CD8-positive, alpha-beta memory T cell (primary cell): ENCODE data around the gene SSTR5. TPM values are rescaled to one million over a fixed set of nuclear protein-coding genes. Genes with fewer than 3 reads are reported as not detected.
"Not testable (repeated sequence)": the region's sequence is repeated elsewhere in the genome, so short reads cannot be mapped to it uniquely, and the experiment has no call there.

Source experiments
- CTCF ChIA-PET: fragments of 350-600 bp; sonication (Branson Sonifier 250); formaldehyde crosslinking; loops from one replicate; lab custom pipeline; 2021; ENCODE audit warnings: antibody characterized with exemption; lab: Charles Lee
- POLR2A ChIA-PET: fragments of 350-600 bp; sonication (Branson Sonifier 250); formaldehyde crosslinking; loops from one replicate; lab custom pipeline; 2021; ENCODE audit warnings: antibody characterized with exemption; lab: Charles Lee
- DNase-seq, 5 donors: peaks; one replicate each; pipeline versions ENCODE4 v3.0.0 to v3.0.0-alpha.2; 2020 to 2022; ENCODE audit warnings: mixed read lengths in 1 of 5
- H3K27ac ChIP-seq: one replicate; pipeline ENCODE4 v1.7.0; 2013; ENCODE audit warnings: low read depth, mild to moderate bottlenecking, low read length, moderate library complexity
- H3K27me3 ChIP-seq: 2 replicates; pipeline ENCODE4 v1.7.0; 2013; ENCODE audit warnings: low read length, mild to moderate bottlenecking; ENCODE audit not compliant: insufficient read depth, poor library complexity, severe bottlenecking
- H3K36me3 ChIP-seq: 2 replicates; pipeline ENCODE4 v1.7.0; 2013; ENCODE audit warnings: mild to moderate bottlenecking, low read length, moderate library complexity; ENCODE audit not compliant: insufficient read depth
- H3K4me1 ChIP-seq: 2 replicates; pipeline ENCODE4 v1.7.0; 2013; ENCODE audit warnings: mild to moderate bottlenecking, low read length, moderate library complexity; ENCODE audit not compliant: insufficient read depth
- H3K4me3 ChIP-seq: 2 replicates; pipeline ENCODE4 v1.7.0; 2013; ENCODE audit warnings: mild to moderate bottlenecking, low read length
- H3K9me3 ChIP-seq: 2 replicates; pipeline ENCODE4 v1.7.0; 2013; ENCODE audit warnings: mild to moderate bottlenecking, low read length
- H3K27ac Mint-ChIP-seq, 8 donors: one replicate each; pipeline ENCODE4 v1.8.0; 2020 to 2021; ENCODE audit warnings: mixed read lengths in 8 of 8, mild to moderate bottlenecking in 6 of 8, inconsistent platforms in 3 of 8, moderate library complexity in 3 of 8
- H3K27me3 Mint-ChIP-seq, 2 donors: one replicate each; pipeline ENCODE4 v1.8.0; 2020 to 2021; ENCODE audit warnings: mixed read lengths in 2 of 2, mild to moderate bottlenecking in 1 of 2, moderate library complexity in 1 of 2
- H3K36me3 Mint-ChIP-seq, 3 donors: one replicate each; pipeline ENCODE4 v1.8.0; 2020 to 2021; ENCODE audit warnings: mixed read lengths in 3 of 3, inconsistent platforms in 1 of 3, mild to moderate bottlenecking in 1 of 3
- H3K4me1 Mint-ChIP-seq, 3 donors: one replicate each; pipeline ENCODE4 v1.8.0; 2020 to 2021; ENCODE audit warnings: mixed read lengths in 3 of 3, inconsistent platforms in 1 of 3, mild to moderate bottlenecking in 1 of 3
- H3K4me3 Mint-ChIP-seq, 7 donors: one replicate each; pipeline ENCODE4 v1.8.0; 2020 to 2021; ENCODE audit warnings: mixed read lengths in 7 of 7, mild to moderate bottlenecking in 6 of 7, moderate library complexity in 4 of 7, inconsistent platforms in 2 of 7
- H3K9me3 Mint-ChIP-seq, 5 donors: one replicate each; pipeline ENCODE4 v1.8.0; 2020 to 2022; ENCODE audit warnings: mixed read lengths in 5 of 5, mild to moderate bottlenecking in 3 of 5, moderate library complexity in 2 of 5, inconsistent platforms in 1 of 5
- polyA plus RNA-seq: library from polyadenylated mRNA; unstranded; fragments of 300-500 nt; fragmentation: Illumina TruSeq; gene quantifications from one replicate; pipeline ENCODE4 v1.2.3, GENCODE V29; 2021
- total RNA-seq, 2 experiments: library from RNA; stranded (reverse); gene quantifications; one replicate each; pipeline ENCODE4 v1.2.3, GENCODE V29; 2021

Gene SSTR5
- total and polyA plus RNA-seq, 3 experiments from 2014 or later = not detected

DNA sequence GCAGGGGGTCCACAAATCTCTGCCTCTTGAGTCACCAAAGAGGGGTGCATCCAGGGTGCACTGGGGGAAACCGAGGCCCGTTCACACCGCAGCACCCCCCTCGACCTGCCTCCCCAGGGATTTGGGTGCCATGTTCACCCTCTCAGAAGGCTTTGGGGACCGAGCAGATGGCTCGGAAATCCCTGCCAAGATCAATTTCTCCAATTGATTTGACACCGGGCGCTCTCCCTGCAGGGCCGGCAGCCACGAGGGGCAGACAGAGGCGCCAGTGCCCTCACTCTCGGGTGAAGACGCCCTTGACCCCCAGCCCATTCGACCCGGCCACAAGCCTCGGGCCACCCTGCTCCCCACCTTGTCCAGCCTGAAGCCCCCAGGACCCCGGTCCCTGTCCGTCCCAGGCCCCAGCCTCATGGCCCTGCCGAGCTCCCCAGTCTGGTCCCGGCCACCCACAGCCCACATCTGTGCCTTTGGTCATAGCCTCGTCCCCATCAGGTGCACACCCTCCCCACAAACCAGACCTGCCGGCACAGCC, 9.3 kb downstream of the SSTR5 start:
- Mint-ChIP-seq H3K4me1 (no peaks in the 10 kb centered on the region), H3K36me3 (peaks cover 0 to 8% (median 0%) of the 10 kb centered on the region in 3 donors), H3K27me3 (peaks cover 8 to 34% of the 10 kb centered on the region in 2 donors), H3K9me3 (peaks cover 9 to 19% (median 17%) of the 10 kb centered on the region in 5 donors), H3K27ac (no peak overlapping the region), H3K4me3 (no peak overlapping the region)
- Histone ChIP-seq H3K27ac (no peak overlapping the region), H3K9me3 (peaks cover 6% of the 10 kb centered on the region), H3K4me1 (no peaks in the 10 kb centered on the region), H3K27me3 (peaks cover 3% of the 10 kb centered on the region), H3K36me3 (no peaks in the 10 kb centered on the region), H3K4me3 (no peak overlapping the region)
- ChIA-PET CTCF (no interaction called here), POLR2A (no interaction called here)
- no peak for DNase-seq

DNA sequence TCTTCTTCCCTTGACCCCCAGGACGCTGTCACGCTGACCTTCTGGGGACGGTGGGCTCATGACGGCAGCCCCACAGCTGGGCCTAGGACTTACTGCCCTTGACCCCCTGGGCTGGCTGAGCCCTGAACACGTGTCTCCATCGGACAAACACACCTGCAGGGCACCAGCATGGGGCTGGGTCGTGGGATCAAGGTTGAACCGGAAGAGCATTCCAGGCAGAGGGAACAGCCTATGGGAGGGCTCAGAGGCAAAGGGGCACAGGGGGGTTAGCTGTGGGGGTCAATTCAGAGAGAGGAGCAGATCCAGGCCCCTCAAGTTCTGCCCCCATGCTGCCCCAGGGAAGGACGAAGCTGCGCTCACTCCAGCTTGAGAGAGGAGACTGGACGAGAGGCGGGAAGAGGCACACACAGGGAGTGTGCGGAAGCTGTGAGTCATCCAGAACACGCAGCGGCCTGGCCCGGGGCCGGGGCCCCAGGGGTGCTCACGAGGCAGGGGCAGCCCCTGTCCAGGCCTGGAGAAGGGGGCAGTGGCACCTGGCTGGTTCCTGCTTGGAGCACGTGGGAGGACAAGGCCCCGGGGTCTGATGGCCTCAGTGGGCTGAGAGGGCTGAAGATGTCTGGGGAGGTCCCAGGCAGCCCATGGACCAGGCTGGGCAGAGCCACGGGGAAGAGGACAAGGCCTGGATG, 9.9 kb downstream of the SSTR5 start:
- Mint-ChIP-seq H3K27ac (no peak overlapping the region), H3K4me1 (no peaks in the 10 kb centered on the region), H3K4me3 (no peak overlapping the region), H3K27me3 (peaks cover 12 to 32% of the 10 kb centered on the region in 2 donors), H3K36me3 (peaks cover 0 to 8% (median 0%) of the 10 kb centered on the region in 3 donors), H3K9me3 (peaks cover 9 to 22% (median 18%) of the 10 kb centered on the region in 5 donors)
- CTCF ChIA-PET = no interaction called here
- peaks cover 3% of the 10 kb centered on the region for H3K27me3 ChIP-seq
- no peak overlapping the region for H3K27ac ChIP-seq
- H3K9me3 ChIP-seq = peaks cover 6% of the 10 kb centered on the region
- no peaks in the 10 kb centered on the region for H3K4me1 ChIP-seq
- POLR2A ChIA-PET = no interaction called here
- H3K36me3 ChIP-seq = no peaks in the 10 kb centered on the region
- H3K4me3 ChIP-seq = no peak overlapping the region
- DNase-seq = no peak

DNA sequence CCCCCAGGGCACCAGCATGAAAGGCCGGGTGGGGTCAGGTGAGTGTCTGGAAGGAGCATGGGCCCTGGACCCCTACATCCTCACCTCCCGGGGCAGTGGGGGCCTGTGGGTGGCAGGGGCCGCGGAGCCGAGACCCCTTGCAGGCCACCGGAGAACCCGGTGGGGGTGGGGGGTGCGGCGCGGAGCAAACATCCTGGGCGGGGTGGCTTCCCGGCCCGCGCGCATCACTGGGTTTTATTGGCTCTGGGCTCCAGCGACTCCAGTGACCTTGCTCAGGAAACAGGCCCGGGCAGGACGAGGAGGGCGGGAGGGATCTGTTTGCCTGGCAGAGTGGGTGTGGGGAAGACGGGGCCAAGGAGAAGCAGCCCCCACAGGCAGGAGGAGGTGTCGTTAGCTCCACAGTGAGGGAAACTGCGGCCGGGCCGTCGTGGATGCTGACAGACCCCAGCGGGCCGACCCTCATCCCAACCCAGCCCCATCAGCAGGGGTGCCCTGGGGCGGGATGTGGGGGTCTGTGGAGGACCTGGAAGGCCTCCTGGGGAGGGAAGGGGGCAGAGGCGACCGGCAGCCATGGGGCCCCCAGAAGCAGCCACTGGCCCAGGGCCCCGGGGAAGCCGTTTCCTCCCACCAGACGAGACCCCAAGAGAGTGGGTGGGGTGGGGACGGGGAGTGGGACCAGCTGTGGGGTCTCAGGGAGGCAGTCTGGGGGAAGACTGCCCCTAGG, 10.6 kb downstream of the SSTR5 start:
- peaks cover 6% of the 10 kb centered on the region for H3K9me3 ChIP-seq
- CTCF ChIA-PET = no interaction called here
- no peaks in the 10 kb centered on the region for H3K4me1 ChIP-seq
- no peaks in the 10 kb centered on the region for H3K4me1 Mint-ChIP-seq
- H3K27ac Mint-ChIP-seq = no peak overlapping the region
- POLR2A ChIA-PET = no interaction called here
- H3K27ac ChIP-seq = no peak overlapping the region
- H3K36me3 ChIP-seq = no peaks in the 10 kb centered on the region
- peaks cover 0 to 8% (median 0%) of the 10 kb centered on the region in 3 donors for H3K36me3 Mint-ChIP-seq
- no peak overlapping the region for H3K4me3 ChIP-seq
- peaks cover 19 to 34% of the 10 kb centered on the region in 2 donors for H3K27me3 Mint-ChIP-seq
- H3K9me3 Mint-ChIP-seq = peaks cover 9 to 22% (median 18%) of the 10 kb centered on the region in 5 donors
- no peak for DNase-seq
- H3K4me3 Mint-ChIP-seq = no peak overlapping the region
- peaks cover 3% of the 10 kb centered on the region for H3K27me3 ChIP-seq

DNA sequence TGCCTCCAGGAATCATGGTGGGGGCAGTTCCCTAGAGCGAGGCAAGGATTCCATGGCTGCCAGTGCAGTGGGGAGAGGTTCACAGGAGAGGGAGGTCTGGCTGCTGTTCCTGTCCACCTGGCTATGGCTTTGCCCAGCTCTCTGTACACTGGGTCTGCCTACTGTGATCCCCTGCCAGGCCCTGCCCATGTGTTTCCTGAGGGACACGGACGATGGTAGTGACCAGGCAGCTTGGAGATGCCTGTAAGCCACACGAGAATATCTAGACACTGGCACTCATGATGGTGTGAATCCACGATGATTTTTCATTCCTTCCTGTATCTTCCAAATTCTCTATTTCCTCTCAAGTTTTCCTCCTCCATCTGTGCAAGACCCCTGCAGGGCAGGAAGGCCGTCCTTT, 12.4 kb downstream of the SSTR5 start:
- Mint-ChIP-seq H3K36me3 (peaks cover 0 to 8% (median 0%) of the 10 kb centered on the region in 3 donors), H3K4me1 (no peaks in the 10 kb centered on the region), H3K9me3 (peaks cover 9 to 22% (median 18%) of the 10 kb centered on the region in 5 donors), H3K27me3 (peaks cover 20 to 37% of the 10 kb centered on the region in 2 donors), H3K27ac (no peak overlapping the region), H3K4me3 (no peak overlapping the region)
- H3K36me3 ChIP-seq = no peaks in the 10 kb centered on the region
- no peak overlapping the region for H3K4me3 ChIP-seq
- H3K27ac ChIP-seq = no peak overlapping the region
- peaks cover 3% of the 10 kb centered on the region for H3K27me3 ChIP-seq
- ChIA-PET CTCF (no interaction called here), POLR2A (no interaction called here)
- no peaks in the 10 kb centered on the region for H3K4me1 ChIP-seq
- peaks cover 6% of the 10 kb centered on the region for H3K9me3 ChIP-seq
- DNase-seq = no peak

DNA sequence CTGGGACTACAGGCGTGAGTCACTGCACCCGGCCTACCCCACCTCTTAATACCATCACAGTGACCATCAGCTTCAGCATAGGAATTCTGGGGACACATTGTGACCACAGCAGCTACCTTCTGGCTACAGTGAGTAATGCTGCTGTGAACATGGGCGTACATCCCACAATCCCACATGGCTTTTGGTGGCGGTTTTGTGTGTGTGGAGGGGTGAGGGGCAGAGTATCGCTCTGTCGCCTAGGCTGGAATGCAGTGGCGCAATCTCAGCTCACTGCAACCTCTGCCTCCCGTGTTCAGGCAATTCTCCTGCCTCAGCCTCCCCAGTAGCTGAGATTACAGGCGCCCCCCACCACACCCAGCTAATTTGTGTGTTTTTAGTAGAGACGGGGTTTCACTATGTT, 13.9 kb downstream of the SSTR5 start:
- H3K27ac Mint-ChIP-seq, H3K27me3 ChIP-seq, H3K4me3 ChIP-seq, H3K9me3 ChIP-seq, H3K36me3 ChIP-seq, H3K4me1 Mint-ChIP-seq, POLR2A ChIA-PET, H3K27ac ChIP-seq, H3K4me1 ChIP-seq, CTCF ChIA-PET, H3K4me3 Mint-ChIP-seq, DNase-seq, H3K36me3 Mint-ChIP-seq: not testable (repeated sequence)
- H3K27me3 Mint-ChIP-seq = peaks cover 20 to 34% of the 10 kb centered on the region in 2 donors
- H3K9me3 Mint-ChIP-seq = peaks cover 9 to 22% (median 18%) of the 10 kb centered on the region in 5 donors

DNA sequence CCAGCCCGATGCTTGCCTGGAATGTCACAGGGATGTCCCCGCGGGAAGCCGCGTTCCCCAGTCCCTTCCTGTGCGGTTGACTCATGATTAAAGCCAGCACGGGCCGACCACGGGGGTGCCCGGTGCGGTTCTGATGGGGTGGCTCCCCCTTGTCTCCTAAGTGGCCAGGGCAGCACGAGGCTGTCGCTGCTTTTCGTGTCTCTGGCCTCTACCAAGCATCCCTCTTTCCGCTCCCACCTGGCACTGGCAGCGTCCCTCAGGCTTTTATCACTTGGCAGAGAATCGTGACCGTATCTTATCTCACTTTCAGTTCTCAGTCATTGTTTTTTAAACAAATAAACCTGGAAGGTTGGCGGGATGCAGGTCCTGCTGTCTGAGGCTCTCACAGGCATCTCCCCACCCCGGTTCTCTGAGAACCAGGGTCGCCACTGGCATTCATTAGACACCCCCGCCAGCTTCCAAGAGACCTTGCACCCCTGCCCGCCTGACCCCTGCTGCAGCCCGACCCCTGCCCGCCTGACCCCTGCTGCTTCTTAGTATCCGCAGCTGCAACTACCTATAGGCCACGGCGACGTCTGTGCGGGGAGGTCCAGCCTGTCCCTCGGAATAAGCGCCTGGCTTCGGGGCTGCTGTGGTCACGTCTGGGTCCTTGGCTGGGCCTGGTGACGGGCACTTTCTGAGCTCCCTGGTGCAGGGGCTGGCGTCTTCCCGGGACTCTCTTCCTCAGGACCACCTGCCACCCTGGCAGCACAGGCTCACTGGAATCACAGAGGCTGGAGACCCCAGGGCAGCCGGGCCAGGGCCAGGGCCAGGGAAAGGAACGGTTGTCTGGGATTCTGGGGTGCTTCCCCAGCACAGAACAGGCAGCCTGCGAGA, 16.0 kb downstream of the SSTR5 start:
- CTCF ChIA-PET = no interaction called here
- H3K27me3 ChIP-seq = no peaks in the 10 kb centered on the region
- H3K9me3 Mint-ChIP-seq = peaks cover 9 to 22% (median 18%) of the 10 kb centered on the region in 5 donors

DNA sequence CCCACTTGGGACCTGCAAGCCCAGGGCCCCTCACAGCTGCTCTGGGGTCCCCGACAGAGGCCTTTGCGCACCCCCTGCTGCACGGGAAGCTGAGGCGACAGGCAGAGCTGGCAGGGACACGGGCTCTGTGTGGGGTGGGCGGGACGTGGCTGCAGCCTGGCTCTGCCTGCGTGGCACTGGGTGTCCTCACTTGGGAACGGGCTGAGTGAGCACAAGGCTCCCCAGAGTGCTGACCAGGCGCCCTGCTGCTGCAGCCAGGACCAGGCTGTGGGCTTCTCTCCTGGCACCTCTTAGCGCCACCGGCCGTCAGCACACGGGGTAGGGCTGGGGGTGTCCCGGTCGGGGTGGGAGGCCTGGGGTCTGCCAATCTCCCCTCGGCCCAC, 16.9 kb downstream of the SSTR5 start:
- Mint-ChIP-seq H3K9me3 (peaks cover 9 to 17% (median 12%) of the 10 kb centered on the region in 5 donors), H3K36me3 (peaks cover 0 to 8% (median 0%) of the 10 kb centered on the region in 3 donors), H3K27ac (no peak overlapping the region), H3K4me3 (no peak overlapping the region), H3K27me3 (peaks cover 18 to 20% of the 10 kb centered on the region in 2 donors), H3K4me1 (peaks cover 0 to 2% (median 0%) of the 10 kb centered on the region in 3 donors)
- H3K4me1 ChIP-seq = no peaks in the 10 kb centered on the region
- H3K4me3 ChIP-seq = no peak overlapping the region
- ChIA-PET POLR2A (no interaction called here), CTCF (no interaction called here)
- H3K9me3 ChIP-seq = peaks cover 6% of the 10 kb centered on the region
- H3K27ac ChIP-seq = no peak overlapping the region
- H3K27me3 ChIP-seq = no peaks in the 10 kb centered on the region
- no peak for DNase-seq
- no peaks in the 10 kb centered on the region for H3K36me3 ChIP-seq

More for the DNA sequence above, 16.0 kb downstream of the SSTR5 start:
- Histone ChIP-seq H3K36me3 (no peaks in the 10 kb centered on the region), H3K4me1 (no peaks in the 10 kb centered on the region), H3K27ac (no peak overlapping the region), H3K4me3 (no peak overlapping the region), H3K9me3 (peaks cover 6% of the 10 kb centered on the region)
- Mint-ChIP-seq H3K4me3 (no peak overlapping the region), H3K27ac (no peak overlapping the region), H3K27me3 (peaks cover 18 to 25% of the 10 kb centered on the region in 2 donors), H3K36me3 (peaks cover 0 to 8% (median 0%) of the 10 kb centered on the region in 3 donors), H3K4me1 (peaks cover 0 to 2% (median 0%) of the 10 kb centered on the region in 3 donors)
- DNase-seq = no peak
- POLR2A ChIA-PET = no interaction called here
